ENCODE measurements around the gene TRIM24. TPM values are rescaled to one million over a fixed set of nuclear protein-coding genes. Genes with fewer than 3 reads are reported as not detected.

Gene TRIM24
- total and polyA plus RNA-seq, 3 donors from 2014 or later: 38.7 to 63.2 (median 55.9) TPM

DNA sequence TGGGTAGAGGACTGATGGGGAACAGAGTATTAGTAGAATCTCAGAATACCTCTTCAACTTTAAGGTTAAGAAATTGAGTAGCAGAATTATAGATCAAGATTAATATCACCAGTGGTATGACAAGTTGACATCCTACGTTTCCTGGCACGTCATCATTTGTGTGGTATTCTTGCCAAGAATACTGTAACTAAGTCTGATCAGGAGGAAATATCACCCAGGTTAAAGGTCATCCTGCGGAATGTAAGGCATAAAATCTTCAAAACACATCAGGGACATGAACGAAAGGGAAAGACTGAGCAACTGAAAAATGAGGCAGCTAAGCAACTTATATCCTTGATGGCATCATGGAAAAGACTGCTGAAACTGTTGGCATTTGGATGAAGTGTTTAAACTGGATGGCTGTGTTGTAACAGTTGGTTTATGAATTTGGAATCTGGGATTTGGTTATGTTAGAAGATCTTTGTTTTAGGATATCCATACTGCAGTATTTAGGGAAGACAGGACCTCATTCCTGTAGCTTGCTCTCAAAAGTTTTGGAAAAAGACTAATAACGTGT is 86.1 kb downstream of the TRIM24 start:
- Histone ChIP-seq H3K27ac (no peak overlapping the region), H3K36me3 (ENCODE audit: low read depth, missing control alignments) (no peaks in the 10 kb centered on the region), H3K27me3 (no peaks in the 10 kb centered on the region), H3K4me1 (no peaks in the 10 kb centered on the region), H3K4me3 (no peak overlapping the region), H3K9me3 (no peaks in the 10 kb centered on the region)
- no peak for DNase-seq
- TF ChIP-seq, protein P1, sequence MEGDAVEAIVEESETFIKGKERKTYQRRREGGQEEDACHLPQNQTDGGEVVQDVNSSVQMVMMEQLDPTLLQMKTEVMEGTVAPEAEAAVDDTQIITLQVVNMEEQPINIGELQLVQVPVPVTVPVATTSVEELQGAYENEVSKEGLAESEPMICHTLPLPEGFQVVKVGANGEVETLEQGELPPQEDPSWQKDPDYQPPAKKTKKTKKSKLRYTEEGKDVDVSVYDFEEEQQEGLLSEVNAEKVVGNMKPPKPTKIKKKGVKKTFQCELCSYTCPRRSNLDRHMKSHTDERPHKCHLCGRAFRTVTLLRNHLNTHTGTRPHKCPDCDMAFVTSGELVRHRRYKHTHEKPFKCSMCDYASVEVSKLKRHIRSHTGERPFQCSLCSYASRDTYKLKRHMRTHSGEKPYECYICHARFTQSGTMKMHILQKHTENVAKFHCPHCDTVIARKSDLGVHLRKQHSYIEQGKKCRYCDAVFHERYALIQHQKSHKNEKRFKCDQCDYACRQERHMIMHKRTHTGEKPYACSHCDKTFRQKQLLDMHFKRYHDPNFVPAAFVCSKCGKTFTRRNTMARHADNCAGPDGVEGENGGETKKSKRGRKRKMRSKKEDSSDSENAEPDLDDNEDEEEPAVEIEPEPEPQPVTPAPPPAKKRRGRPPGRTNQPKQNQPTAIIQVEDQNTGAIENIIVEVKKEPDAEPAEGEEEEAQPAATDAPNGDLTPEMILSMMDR (IDR thresholded peaks at IDR 0.05): no peak
- TF ChIP-seq POLR2A (IDR thresholded peaks at IDR 0.05): no peak
- intact Hi-C loops (cut with DNase I; ENCODE audit: low total_unique reads): no loop called here
- 77 to 82% methylated on average over 5 of the region's 5 CpGs for WGBS, 2 donors

DNA sequence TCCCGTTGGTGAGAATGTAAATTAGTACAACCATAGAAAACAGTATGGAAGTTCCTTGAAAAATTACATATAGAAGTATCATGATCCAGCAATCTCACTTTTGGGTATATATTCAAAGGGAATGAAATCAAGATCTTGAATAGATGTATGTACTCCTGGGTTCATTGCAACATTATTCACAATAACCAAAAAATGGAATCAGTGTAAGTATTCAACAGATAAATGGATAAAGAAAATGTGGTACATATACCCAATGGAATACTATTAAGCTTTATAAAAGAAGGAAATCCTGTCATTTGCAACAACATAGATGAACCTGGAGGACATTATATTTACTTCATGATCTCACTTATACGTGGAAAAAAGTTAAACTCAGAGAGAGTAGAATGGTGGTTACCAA is 86.8 kb downstream of the TRIM24 start:
- Histone ChIP-seq H3K4me3 (no peak overlapping the region), H3K9me3 (no peaks in the 10 kb centered on the region), H3K4me1 (no peaks in the 10 kb centered on the region), H3K27ac (no peak overlapping the region), H3K36me3 (ENCODE audit: low read depth, missing control alignments) (no peaks in the 10 kb centered on the region), H3K27me3 (no peaks in the 10 kb centered on the region)
- intact Hi-C loops (cut with DNase I; ENCODE audit: low total_unique reads): no loop called here
- no peak for DNase-seq
- TF ChIP-seq POLR2A (IDR thresholded peaks at IDR 0.05): no peak
- TF ChIP-seq, protein P1 (IDR thresholded peaks at IDR 0.05): no peak
- 92 to 93% methylated on average over 2 of the region's 2 CpGs for WGBS, 2 donors

DNA sequence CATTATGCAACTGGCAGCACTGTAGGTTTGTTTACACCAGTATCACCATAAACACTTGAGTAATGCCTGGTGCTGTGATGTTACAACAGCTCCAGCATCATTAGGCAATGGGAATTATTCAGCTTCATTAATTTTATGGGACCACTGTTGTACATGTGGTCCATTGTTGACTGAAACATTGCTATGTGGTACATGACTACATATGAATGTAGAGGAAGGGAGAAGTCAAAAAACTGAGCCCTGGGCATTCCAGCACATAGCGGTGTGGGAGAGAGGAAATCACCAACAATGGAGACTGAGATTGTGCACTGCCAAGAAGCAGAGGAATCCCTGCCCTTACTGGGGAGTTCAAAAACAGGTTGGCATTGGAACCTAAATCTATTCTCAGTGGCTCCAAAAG is 89.0 kb downstream of the TRIM24 start:
- no peak for TF ChIP-seq POLR2A (IDR thresholded peaks at IDR 0.05)
- TF ChIP-seq, protein P1 (IDR thresholded peaks at IDR 0.05): no peak
- Histone ChIP-seq H3K4me1 (no peaks in the 10 kb centered on the region), H3K9me3 (no peaks in the 10 kb centered on the region), H3K4me3 (no peak overlapping the region), H3K36me3 (ENCODE audit: low read depth, missing control alignments) (no peaks in the 10 kb centered on the region), H3K27me3 (no peaks in the 10 kb centered on the region), H3K27ac (no peak overlapping the region)
- intact Hi-C loops (cut with DNase I; ENCODE audit: low total_unique reads): no loop called here
- DNase-seq: no peak
- WGBS, 2 donors: 92 to 93% methylated on average over 1 of the region's 1 CpG

DNA sequence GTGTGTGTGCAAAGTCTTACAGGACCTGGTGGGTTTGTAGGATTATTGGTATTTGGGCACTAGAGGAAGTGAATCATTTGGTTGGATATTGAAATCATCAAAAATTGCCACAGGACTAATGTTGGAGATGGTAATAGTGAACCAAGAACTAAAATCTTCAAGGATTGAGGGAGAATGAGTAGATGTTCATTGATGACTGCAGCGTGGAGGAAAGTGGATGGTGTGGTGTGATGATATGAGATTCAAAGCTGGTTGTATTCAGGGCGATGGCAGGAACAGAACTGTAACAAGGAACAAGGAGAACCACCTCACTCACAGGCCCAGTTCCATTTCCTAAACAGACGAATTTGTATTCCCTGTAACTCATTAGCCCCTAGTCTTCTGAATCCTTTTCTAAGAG is 90.3 kb downstream of the TRIM24 start:
- Histone ChIP-seq H3K27me3 (no peaks in the 10 kb centered on the region), H3K4me1 (no peaks in the 10 kb centered on the region), H3K36me3 (ENCODE audit: low read depth, missing control alignments) (no peaks in the 10 kb centered on the region), H3K9me3 (no peaks in the 10 kb centered on the region), H3K27ac (no peak overlapping the region), H3K4me3 (no peak overlapping the region)
- WGBS, 2 donors: 93 to 96% methylated on average over 3 of the region's 3 CpGs
- TF ChIP-seq POLR2A (IDR thresholded peaks at IDR 0.05): no peak
- TF ChIP-seq, protein P1 (IDR thresholded peaks at IDR 0.05): no peak
- no peak for DNase-seq
- intact Hi-C loops (cut with DNase I; ENCODE audit: low total_unique reads): no loop called here

DNA sequence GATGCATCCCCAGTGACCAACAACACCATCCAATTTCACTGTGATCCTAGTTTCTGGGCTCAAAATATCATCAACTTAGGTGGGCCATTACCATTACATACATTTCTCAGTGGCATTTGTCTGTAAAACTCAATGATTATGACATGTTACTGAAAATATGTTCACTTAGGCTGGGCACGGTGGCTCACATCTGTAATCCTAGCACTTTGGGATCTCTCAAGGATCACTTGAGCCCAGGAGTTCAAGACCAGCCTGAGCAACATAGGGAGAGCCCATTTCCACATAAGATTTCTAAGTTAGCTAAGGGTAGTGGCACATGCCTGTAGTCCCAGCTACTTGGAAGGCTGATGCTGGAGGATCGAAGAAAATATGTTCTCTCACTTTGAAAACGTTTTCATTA is 91.0 kb downstream of the TRIM24 start:
- no peaks in the 10 kb centered on the region for H3K27me3 ChIP-seq
- no peak overlapping the region for H3K4me3 ChIP-seq
- intact Hi-C loops (cut with DNase I; ENCODE audit: low total_unique reads): no loop called here
- WGBS, 2 donors: 89 to 94% methylated on average over 3 of the region's 3 CpGs
- no peak for DNase-seq
- no peaks in the 10 kb centered on the region for H3K9me3 ChIP-seq
- no peaks in the 10 kb centered on the region for H3K4me1 ChIP-seq
- H3K27ac ChIP-seq: no peak overlapping the region
- no peaks in the 10 kb centered on the region for H3K36me3 ChIP-seq (ENCODE audit: low read depth, missing control alignments)
- TF ChIP-seq, protein P1 (IDR thresholded peaks at IDR 0.05): no peak
- TF ChIP-seq POLR2A (IDR thresholded peaks at IDR 0.05): no peak

Measured in testis (tissue), 3 donors.